ENCODE data around the gene GCH1.

GRCh38 chr14:54856152-54856551 is 46.5 kb downstream of the GCH1 start:
- TF ChIP-seq CTCF (conservative IDR thresholded peaks at IDR 0.05 in 1 of 2, IDR thresholded peaks at IDR 0.05 in 1 of 2; ENCODE audit: low read depth in 1 of 2, low read length in 2 of 2) (no peak), EZH2 (IDR thresholded peaks at IDR 0.05; ENCODE audit: low read length, missing control alignments) (no peak)

Data from fibroblast of lung (primary cell).